Measurements from ENCODE around the gene FAXC.
"Not testable (repeated sequence)": the region's sequence is repeated elsewhere in the genome, so short reads cannot be mapped to it uniquely, and the experiment has no call there.

The FAXC gene

DNA sequence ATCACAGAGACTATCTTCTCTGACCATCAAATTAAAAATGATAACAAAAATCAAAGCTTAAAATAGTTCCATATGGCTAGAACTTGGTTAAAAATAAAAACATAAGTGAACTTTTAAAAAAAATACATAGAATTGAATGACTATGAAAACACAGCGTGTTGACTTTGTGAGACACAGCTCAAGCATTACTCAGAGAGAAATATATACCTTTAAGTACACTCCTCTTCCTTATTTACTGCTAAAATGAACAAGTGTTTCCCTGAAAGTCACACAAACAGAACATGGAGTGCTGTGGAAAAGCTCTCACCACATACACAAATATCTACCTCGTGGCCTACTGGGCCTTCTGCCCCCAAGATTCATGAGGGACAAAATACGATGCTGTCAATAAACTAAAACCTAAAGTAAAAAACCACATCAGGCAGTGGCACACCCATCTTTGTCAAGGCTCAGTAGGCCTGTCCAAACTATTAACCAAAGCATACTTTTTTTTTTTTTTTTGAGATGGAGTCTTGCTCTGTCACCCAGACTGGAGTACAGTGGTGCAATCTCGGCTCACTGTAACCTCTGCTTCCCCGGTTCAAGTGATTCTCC is 7.5 kb downstream of the FAXC start:
- no peak for DNase-seq (ENCODE audit: low read depth)

DNA sequence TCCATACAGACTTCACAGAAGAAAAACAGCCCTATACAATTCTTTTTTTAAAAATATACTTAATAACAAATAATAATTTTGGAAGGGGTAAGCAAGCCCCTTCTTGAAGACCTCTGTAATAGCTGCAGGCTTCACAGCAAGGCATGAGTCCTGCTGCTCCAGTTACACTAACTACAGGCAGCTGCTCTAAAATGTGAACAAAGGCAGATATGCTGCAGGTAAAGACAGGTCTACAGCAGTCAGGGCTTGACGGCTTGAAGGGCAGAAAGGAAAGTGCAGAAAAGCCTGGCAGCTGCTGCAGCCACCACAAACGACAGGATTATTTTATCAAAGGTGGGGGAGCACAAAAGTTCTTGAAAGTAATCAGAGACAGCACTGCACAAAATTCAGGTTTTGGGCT is 11.3 kb downstream of the FAXC start:
- no peak for DNase-seq (ENCODE audit: low read depth)

DNA sequence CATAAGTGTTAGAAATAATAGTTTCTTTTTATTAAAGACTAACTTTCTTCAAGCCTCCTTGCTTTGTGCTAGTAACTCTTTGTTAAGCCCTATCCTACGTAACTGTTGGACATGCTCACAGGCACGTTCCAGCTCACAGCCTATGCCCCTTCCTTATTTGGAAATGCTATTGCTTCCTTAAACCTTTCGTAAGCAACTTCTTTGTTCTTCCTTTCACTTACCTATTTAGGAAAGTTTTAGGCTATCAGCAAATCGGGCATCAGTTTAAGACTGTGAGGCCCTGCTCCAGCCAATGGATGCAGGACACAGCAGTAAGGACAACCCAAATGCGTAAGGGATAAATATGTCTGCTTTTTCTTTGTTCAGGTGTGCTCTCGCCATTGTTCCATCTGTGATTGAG is 14.2 kb downstream of the FAXC start:
- not testable (repeated sequence) for DNase-seq (ENCODE audit: low read depth)

DNA sequence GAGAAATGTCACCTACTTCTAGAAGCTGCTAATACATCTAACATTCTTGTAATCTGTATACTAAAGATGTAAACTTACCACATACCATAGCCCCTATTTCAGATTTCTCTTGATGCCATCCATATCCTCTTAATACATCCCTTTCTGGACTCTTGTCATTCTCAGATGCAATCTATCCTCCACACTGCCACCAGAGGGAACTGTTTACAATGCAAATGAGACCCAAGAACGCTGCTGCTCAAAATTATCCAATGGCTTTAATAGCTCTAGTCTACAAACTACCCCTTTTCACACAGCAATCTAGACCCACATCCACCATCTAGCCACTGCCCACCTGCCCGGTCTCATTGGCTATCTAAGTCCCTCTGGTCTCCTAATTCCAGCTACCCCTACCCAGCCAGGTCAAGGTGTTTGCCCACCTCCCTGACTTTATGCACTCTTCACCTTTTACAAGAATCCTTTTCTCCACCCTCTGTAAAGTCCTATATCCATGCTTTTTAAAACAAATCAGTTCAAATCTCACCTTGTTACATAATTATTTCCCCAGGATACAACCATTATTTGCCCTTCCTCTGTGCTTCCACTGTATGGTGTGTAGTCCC is 14.8 kb downstream of the FAXC start:
- DNase-seq (ENCODE audit: low read depth): peak; percentile 31

DNA sequence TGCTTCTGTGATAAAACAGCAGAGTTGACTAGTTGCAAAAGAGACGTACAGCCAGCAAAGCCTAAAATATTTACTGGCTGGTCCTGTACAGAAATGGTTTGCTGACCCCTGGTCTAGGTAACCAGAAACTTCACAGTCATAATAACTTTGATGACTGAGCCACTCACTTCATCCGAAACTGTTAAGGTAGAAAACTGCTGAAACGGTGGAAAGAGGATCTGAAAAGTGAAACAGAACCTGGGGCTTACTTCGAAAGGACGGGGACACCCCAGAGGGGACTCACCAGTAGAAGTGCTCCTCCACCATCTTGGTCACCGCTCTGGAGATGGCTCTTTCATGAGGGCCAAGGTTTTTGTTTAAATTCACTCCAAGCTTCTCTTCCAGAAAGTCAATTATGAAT is 16.4 kb downstream of the FAXC start:
- no peak for DNase-seq (ENCODE audit: low read depth)

DNA sequence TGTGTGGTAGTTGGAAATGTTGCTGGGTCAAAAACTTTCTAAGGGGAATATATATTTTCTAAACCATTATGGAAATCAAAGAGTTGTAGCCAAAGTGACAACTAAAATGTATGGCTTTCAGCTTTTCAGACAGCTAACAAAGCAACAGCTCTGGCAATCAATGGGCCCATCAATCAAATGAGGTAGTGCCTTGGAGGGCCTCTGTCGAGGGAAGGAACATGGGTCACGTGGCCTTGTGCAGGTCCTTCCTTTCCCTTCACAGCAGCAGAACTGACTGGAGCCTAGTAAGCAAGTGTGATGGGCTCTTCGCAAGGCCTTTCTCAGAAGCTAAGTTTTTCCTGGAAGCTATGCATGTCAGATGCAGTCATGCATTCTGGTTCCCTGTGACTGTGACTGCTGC is 17.9 kb downstream of the FAXC start:
- no peak for DNase-seq (ENCODE audit: low read depth)

DNA sequence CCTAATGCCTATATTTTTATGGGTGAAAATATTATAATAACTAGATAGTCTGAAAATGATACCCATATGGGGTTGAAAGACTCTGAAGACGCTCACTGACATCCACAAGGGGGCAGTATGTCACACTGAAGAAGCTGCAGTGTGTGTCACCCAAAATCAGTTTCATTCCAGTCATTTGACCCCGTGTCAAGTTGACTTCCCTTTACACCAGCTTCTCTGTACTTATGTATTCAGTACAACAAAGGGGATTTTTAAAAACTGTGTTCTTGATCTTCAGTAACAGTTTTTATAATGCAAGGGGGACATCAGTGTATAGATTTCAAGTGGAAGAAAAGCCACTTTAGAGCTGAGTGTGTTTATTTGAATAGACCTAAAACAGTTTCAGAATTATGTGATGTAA is 19.3 kb downstream of the FAXC start:
- peak; percentile 32 for DNase-seq (ENCODE audit: low read depth)

DNA sequence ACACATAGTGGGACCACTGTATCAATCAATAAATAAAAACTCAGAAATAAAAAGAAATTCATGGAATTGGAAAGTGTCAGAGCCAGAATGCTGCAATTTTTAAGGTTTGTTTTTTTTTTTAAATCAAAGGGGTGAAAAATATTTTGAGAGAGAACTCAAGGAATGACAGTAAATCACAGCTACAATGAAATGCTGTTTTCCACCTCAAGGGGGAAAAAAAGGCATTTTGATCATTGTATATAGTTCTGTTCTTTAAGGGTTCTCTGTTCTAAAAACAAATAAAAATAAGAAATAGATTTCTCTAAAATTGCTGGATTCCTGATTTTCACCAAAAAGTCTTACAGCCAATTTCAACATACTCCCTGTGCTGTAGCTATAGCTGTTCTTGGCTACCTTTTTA is 24.5 kb downstream of the FAXC start:
- no peak for DNase-seq (ENCODE audit: low read depth)

DNA sequence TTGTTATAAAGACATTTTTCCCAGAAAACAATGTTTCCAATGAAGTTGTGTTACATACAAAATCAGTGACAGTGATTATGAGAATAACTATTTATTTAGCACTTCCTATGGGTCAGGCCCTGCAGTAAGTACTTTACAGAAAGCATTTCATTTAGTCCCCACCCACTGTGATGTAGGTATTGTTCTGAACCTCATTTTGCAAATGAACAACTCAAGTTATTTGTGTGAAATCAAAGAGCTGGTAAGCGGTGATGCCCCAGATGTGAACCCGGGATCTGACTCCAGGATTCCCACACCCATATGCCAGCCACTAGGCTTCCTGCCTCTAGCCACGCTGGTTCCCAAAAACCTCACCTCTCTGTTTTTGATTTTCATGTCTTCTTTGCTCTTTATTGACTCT is 30.9 kb downstream of the FAXC start:
- DNase-seq (ENCODE audit: low read depth): no peak

DNA sequence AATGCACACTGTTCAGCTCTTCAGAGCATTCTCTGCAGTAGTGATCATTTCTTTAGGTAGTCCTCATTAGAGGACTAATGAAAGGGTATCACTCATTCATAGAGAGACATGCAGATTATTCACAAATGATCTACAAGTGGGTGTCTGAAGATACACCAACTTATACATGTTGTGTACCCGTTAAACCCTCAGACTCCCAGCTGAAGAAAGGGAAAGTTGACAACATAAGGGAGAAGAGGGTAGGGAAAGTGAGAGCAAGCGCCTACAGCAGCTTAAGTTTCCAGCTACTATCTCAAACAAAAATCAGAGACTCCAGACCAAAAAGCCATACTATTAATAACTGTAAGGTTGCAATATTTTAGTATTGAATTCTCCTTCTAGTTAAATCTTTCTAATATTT is 37.1 kb downstream of the FAXC start:
- DNase-seq (ENCODE audit: low read depth): no peak

DNA sequence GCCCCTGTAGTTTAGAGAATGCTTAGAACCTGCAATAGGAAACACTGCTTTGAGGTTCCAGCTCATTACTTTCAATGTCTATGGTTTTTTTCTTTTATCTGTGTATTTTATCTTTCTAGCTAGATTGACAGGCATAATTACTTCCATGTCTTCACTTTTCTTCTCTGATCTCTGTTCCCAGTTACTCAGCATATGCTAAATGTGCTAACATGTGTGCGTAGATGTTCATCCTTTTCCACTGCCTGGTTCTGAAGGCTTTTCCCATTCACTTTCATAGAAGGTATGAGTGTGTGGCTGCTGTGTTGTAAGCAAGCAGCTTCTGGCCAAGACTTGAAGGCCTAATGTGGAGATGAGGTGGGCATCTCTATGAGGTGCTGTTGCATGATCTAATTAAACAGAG is 38.9 kb downstream of the FAXC start:
- DNase-seq (ENCODE audit: low read depth): no peak

DNA sequence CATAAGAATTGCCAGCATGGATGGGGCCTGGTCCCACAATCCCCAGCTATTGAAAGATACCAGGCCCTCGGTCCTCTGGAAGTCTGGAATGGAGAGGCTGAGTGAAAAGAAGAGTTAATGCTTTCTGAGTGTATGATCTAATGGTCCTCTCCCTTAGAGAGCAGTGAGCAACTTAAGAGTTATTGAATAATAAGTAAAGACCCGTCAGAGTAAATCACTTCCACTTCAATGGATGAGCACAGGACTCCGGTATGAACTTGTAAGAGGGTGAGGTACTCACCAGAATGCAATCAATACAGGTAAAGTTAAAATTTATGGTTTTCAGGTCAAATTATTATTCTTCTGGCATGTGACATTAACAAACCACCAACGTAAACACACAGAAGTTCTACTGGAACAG is 39.9 kb downstream of the FAXC start:
- no peak for DNase-seq (ENCODE audit: low read depth)

DNA sequence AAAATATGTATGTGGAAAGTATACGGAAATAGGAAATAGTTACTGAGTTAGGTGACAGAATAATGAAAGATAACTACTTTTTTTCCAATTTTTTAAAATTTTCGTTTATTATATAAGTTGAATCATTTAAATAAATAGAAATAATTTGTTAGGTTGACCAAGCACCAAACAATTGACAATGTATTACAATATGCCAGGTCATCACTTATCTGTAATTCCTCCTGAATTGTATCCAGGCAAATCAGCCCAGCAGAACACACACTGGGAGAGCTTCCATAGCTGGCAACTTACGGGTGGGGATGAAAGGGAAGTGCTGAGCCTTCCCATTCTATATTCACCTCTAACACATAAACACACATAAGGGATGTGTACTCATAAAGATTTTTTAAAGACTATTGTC is 40.7 kb downstream of the FAXC start:
- DNase-seq (ENCODE audit: low read depth): no peak

DNA sequence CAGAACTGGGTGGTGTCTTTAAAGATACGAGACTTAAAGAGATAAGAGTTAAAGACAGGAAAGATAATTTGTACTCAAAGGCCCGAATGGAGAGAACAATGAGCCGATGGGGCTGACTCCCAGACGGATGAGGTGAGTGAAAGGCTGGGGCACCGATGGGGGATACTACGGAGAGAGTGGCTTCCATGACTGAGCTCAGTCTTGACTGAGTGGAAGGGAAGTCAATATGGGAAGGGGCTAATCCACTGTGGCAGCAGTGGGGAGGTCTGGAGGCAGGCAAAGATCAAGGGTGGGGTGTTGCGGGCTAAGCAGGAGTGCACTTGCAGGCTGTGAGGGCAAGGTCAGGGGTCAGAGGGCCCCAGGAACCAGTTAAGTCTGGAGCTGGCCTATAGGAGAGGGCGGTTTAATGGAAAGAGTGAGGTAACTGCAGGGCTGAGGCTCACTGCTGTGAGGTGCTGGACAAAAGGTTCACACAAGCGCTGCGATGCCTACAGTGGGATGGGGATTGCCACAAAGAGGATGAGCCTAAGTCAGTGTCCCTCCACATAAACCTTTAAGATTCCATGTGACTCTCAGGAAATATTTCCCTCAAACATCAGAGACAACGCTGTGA is 42.1 kb downstream of the FAXC start:
- DNase-seq (ENCODE audit: low read depth): no peak

DNA sequence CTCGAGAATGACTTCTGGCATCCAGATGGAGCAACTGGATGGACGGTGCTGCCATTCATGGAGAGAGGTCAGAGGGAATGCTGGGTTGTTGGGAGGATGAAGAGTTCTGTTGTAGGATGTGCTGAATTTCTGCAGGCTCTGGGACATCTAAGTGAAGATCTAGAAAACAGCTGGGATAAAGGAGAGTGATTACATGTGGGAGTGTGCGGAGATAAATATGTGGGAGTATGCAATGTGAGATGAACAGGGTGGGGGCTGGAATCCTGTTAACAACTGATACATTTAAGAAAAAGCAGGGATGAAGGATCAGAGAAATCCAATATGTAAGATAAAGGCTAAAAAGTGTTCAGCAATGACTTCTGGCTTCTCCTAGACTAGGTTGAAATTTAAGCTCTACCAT is 43.1 kb downstream of the FAXC start:
- no peak for DNase-seq (ENCODE audit: low read depth)

DNA sequence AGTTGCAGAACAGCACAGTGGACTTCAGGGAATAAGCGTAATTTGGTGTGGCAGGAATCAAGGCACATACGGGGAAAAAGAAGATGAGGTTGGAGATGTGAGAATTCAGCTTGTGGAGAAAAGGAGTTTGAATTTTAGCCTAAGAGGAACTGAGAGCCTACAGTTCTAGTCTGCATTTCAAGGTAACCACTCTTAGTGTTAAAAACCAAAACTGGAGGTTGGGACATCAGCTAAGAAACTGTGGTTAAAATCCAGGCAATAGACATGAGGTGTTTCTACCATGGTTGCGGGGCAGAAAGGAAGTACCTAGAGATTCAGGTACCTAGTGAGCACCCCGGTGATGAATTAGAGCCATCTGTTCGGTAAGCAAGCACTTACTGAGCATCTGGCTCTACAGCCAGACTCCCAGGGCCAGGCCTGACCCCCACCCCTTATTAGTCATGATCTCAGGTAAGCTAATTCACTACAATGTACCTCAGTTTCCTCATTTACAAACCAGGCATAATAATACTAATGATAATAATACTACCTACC is 44.4 kb downstream of the FAXC start:
- no peak for DNase-seq (ENCODE audit: low read depth)

DNA sequence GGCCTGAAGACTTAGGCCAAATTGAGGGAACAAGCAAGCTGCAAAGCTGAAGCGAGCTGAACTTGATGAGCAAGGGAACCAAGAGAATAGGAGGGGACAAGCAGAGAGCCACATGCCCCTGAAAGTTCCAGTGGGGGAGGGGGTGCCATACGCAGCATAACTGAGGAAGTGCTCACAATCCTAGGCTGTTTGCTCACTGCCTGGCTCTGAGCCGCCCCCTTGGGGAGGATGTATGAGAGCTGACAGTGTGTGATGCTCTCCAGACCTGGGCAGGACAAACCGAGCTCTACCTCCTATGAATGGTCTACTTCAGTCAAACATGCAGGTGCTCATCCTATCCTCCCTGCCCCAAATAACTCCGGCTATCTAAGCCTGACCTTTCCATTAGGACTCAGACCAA is 52.1 kb downstream of the FAXC start:
- DNase-seq (ENCODE audit: low read depth): no peak

DNA sequence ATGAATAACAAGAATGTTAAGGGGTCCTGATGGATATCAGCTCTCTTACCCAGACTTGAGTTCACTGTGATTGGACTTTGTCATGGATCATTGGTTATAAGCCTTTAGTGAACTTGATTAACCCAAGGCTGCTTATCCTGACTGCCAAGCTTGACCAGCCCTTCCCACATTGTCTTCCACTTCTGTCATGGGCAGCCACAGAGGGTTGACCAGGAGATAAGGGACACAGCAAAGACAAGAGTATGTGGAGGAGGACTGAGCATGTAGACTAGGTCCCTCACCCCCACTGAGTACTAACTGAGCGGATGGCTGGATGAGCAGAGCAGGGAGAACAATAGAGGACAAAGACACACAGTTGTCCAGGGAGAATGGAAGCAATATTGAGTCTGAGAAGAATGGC is 52.5 kb downstream of the FAXC start:
- DNase-seq (ENCODE audit: low read depth): no peak

DNA sequence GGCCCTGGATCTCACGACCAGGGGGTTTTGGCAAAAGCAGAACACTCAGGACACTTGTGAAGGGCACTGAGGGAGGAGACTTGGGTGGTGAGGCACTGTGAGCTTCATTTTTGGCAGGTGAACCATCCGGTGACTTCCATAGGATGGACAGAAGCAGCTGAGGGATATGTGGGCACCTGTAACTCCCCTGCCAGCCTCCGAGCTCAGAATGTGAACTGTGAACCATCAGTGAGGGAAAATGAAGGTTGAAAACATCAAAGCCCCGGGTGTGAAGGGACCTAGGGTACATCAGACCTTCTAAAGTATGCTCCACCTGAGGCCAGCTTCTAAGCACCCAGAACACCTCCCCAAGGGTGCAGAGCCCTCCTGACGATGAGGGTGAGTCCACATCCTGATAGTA is 53.2 kb downstream of the FAXC start:
- DNase-seq (ENCODE audit: low read depth): no peak

DNA sequence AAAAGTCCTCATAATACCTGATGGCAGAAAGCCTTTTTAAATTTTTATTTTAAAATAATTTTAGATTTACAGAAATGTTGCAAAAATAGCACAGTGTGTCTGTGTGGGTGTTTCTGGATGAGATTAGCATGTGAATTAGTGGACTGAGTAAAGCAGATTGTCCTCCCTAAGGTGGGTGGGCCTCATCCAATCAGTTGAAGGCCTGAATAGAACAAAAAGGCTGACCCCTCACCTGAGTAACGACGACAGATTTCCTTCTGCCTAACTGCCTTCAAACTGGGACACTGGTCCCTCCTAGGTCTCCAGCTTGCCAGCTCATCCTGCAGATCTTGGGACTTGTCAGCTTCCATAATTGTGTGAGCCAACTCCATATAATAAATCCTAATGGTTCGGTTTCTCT is 54.2 kb downstream of the FAXC start:
- no peak for DNase-seq (ENCODE audit: low read depth)

DNA sequence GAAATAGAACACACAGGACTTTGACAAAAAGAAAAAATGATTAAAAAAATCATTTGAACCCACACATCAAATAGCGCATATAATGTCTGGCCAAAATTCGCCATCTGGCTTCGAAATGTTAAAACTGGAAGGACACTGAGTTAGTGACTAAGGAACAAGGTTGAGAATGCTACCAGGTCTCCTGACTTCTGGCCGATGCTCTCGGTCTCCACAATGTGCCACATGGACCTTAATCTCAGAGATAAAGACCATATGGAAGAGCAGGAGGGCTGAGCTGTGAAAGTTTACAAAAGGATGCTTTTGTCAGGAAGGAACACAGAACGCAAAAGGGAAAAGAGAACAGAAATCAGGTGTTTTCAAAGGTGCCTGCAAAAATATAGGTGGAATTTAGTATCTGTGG is 54.7 kb downstream of the FAXC start:
- no peak for DNase-seq (ENCODE audit: low read depth)

DNA sequence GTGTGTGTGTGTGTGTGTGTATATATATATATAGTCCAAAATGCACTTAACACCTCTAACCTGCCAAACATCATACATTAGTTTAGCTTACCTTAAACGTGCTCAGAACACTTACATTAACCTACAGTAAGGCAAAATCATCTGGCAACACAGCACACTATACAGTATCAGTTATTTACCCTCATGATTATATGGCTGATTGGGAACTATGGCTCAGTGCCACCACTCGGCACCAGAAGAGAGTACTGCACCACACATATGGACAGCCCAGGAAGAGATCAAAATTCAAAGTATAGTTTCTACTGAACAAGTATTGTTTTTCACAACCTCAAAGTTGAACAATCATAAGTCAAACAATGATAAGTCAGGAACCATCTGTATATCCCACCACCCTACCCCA is 59.8 kb downstream of the FAXC start:
- no peak for DNase-seq (ENCODE audit: low read depth)

DNA sequence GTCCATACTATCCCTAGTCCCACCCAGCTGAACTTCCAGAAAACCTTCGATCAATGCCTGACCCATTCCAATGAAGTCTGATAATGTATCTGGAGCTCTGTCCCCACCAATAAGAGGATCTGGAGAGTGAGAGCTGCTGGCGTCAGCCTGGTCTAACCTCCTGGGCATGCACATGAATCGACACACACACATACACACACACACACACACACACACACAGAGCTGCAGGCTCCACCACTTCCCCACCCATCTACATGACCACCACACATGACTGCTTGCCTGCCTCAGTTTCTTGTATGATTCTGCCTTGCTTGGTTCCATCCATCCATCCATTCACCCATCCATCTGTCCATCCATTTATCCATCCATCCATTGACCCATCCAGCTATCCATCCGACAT is 60.8 kb downstream of the FAXC start:
- DNase-seq (ENCODE audit: low read depth): no peak

DNA sequence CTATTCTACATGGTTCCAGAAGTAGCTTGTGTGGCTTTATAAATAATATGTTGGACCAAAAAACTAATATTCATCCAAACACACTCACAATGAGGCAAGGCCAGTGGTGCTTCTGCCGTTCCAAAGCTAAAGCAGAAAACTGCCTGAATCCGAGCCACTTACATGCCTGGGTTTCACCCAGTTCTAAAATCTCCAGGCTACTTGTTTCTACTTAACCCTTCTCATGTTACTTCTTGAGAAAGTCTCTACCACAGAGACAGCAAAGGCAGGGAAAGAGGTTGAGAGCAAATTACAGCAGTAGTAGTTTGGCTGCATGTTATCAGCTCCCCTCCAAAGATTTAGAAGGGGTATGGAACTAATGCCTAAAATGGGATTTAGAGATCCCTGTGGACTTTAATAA is 62.0 kb downstream of the FAXC start:
- no peak for DNase-seq (ENCODE audit: low read depth)
